ENCODE results near the gene CELF6.
A peak's percentile ranks its signal among the peaks of the same experiment; 100 is the strongest.

Gene CELF6

GRCh38 chr15:72271221-72271620 lies 48.7 kb downstream of the CELF6 start:
- DNase-seq, result no peak

GRCh38 chr15:72269739-72270138 lies 50.2 kb downstream of the CELF6 start:
- DNase-seq, result no peak

- DNase-seq, result no peak
Measured at GRCh38 chr15:72265031-72265430, 54.9 kb downstream of the CELF6 start.

DNA sequence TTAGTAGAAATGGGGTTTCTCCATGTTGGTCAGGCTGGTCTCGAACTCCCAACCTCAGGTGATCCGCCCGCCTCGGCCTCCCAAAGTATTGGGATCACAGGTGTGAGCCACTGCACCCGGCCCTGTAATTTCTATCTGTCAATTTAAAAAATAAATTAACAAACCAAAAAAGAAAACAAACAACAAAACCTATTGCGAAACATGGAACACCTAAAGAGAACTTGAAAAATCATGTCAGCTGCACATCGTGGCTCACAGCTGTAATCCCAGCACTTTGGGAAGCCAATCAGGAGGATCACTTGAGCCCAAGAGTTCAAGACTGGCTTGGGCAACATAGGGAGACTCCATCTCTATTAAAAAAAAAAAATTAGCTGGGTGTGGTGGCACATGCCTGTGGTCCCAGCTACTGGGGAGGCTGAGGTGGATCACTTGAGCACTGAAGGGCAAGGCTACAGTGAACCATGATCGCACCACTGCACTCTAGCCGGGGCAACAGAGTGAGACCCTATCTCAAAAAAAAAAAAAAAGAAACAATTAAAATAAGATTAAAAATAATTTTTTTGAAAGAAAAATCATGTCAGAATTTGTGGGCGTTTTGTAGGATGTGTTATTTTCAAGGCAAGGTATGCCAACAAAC lies 67.2 kb downstream of the CELF6 start:
- DNase-seq, result no peak

DNA sequence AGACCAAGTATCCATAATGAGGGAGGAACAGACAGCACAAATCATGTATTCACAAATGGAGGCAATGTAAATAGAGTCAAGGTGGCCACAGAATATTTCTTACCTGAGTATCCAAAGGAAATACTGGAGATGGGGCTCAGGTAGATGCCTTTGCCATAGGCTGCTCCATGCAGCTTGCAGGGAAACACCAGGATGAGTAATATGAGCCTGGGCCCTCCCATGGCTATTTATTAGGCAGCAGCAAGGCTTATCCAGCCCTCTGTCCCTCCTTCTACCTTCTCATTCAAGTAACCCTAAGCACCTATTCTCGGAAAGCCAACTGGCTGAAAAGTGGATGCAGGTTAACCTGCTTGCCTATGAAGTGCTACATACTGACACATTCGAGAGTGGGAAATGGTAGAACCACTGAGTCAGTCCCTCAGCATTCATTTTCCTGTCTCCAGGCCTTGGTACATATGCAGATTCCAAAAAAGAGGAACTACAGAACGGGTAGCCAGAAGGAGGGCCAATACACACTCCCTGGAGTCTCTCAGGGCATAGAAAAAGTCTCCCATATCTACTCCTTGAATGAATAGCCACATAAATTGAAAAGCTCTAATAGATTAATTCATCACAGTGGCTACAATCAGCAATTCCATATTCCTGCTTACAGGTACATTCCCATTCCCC lies 70.7 kb downstream of the CELF6 start:
- DNase-seq, result no peak

DNA sequence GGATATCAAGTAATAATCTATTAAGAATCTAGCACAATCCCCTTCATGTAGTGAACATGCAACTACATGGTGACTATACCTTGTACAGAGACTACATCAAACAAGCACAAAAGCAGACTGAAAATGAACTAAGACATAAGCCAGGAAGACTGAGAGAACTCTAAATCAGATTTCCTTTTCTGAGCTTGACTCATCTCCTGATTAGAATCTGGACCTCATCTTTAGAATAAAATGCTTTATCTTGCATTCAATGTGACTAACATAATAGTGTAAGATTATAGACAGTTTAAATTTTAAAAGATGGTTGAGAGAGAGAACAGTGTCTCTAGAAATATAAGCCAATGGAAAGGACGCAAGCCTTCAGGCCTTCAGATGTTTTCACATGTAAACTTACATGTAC lies 71.4 kb downstream of the CELF6 start:
- no peak for DNase-seq

GRCh38 chr15:72242775-72243370 lies 77.1 kb downstream of the CELF6 start:
- DNase-seq, result no peak

DNA sequence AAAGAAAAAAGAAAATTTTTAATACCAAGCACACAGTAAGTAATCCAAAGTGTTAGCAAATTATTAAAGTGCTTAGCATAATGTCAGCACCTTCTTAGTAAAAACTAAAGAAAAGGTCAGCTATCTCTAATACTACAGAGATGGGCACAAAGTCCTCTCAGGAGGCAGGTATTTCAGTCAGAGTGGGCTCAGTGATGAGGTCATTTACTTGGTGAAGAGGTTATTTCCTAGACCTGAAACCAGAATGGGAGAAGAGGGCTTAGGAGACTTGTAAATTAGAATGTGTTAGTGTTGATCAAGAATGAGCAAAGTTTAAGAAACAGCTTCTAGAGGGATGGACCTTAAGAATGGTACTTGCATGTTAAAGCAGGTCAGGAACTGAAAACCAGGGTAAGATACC lies 80.3 kb downstream of the CELF6 start:
- no peak for DNase-seq

GRCh38 chr15:72238586-72238985 lies 81.4 kb downstream of the CELF6 start:
- DNase-seq, result no peak

- DNase-seq, result no peak
Measured at GRCh38 chr15:72237853-72238224, 82.1 kb downstream of the CELF6 start.

GRCh38 chr15:72237029-72237852 lies 82.7 kb downstream of the CELF6 start:
- DNase-seq, result peak; percentile 38 to 73

- DNase-seq, result no peak
Measured at GRCh38 chr15:72236381-72237003, 83.5 kb downstream of the CELF6 start.

- DNase-seq, result no peak
Measured at GRCh38 chr15:72235298-72235697, 84.7 kb downstream of the CELF6 start.

Data from CD4-positive, alpha-beta T cell treated with Interleukin-4 for 1 hour (primary cell).